ENCODE data around the gene C1QTNF7. TPM values are rescaled to one million over a fixed set of nuclear protein-coding genes. Genes with fewer than 3 reads are reported as not detected.

C1QTNF7 gene
- total RNA-seq, 1 experiment from 2014 or later: not detected

GRCh38 chr4:15378493-15378892 lies 49.3 kb upstream of the C1QTNF7 start:
- Histone ChIP-seq H3K9ac (ENCODE audit: low read length) (no peak overlapping the region), H3K27ac (ENCODE audit: low read depth, low read length) (no peak overlapping the region), H3K9me2 (ENCODE audit: insufficient read depth) (no peaks in the 10 kb centered on the region), H3K9me3 (ENCODE audit: control insufficient read depth in 1 of 2, insufficient read depth in 1 of 2, low read depth in 1 of 2, low read length in 2 of 2) (no peaks in the 10 kb centered on the region), H3K36me3 (ENCODE audit: control insufficient read depth in 1 of 2, insufficient read depth in 2 of 2, low read length in 2 of 2) (no peaks in the 10 kb centered on the region), H3K4me2 (ENCODE audit: low read length) (no peak overlapping the region), H3K79me2 (ENCODE audit: insufficient read depth, low read length) (no peaks in the 10 kb centered on the region), H3K27me3 (ENCODE audit: insufficient read depth, low read length) (peaks cover 5% of the 10 kb centered on the region; the same call in 1 of the 2 replicates), H3K4me3 (replicated peaks in 1 of 2; ENCODE audit: low read depth in 1 of 2, low read length in 2 of 2) (no peak overlapping the region), H3K4me1 (ENCODE audit: control insufficient read depth in 1 of 2, insufficient read depth in 2 of 2, low read length in 2 of 2) (no peaks in the 10 kb centered on the region), H2AFZ (ENCODE audit: low read depth, low read length, poor library complexity, severe bottlenecking) (no peak overlapping the region), H4K20me1 (ENCODE audit: insufficient read depth) (no peaks in the 10 kb centered on the region)
- no peak for TF ChIP-seq RAD21 (IDR thresholded peaks at IDR 0.05; ENCODE audit: low read depth)
- no peak for TF ChIP-seq MAX (IDR thresholded peaks at IDR 0.05)
- no peak for TF ChIP-seq CTCF (IDR thresholded peaks at IDR 0.05 in 2 of 3, conservative IDR thresholded peaks at IDR 0.05 in 1 of 3; ENCODE audit: borderline replicate concordance in 1 of 3, insufficient read depth in 1 of 3, low read depth in 2 of 3, low read length in 2 of 3)
- CTCF ChIA-PET: no interaction called here
- no TSS peak for BruUV-seq (replicated peaks)
- intact Hi-C loops (cut with micrococcal nuclease): no loop called here
- ATAC-seq (no peak), DNase-seq (ENCODE audit: low read depth, low spot score) (no peak)
- POLR2A ChIA-PET: no interaction called here
- RAD21 ChIA-PET (ENCODE audit: low non-redundant PET in 1 of 2, low total read pairs in 2 of 2, uncharacterized antibody in 2 of 2, unreplicated experiment in 2 of 2): no interaction called here

- Histone ChIP-seq H3K9me3 (ENCODE audit: control insufficient read depth in 1 of 2, insufficient read depth in 1 of 2, low read depth in 1 of 2, low read length in 2 of 2) (no peaks in the 10 kb centered on the region), H3K27me3 (ENCODE audit: insufficient read depth, low read length) (peaks cover 18% of the 10 kb centered on the region), H2AFZ (ENCODE audit: low read depth, low read length, poor library complexity, severe bottlenecking) (no peak overlapping the region), H3K9me2 (ENCODE audit: insufficient read depth) (no peaks in the 10 kb centered on the region), H3K4me3 (replicated peaks in 1 of 2; ENCODE audit: low read depth in 1 of 2, low read length in 2 of 2) (no peak overlapping the region), H3K4me1 (ENCODE audit: control insufficient read depth in 1 of 2, insufficient read depth in 2 of 2, low read length in 2 of 2) (no peaks in the 10 kb centered on the region), H3K79me2 (ENCODE audit: insufficient read depth, low read length) (no peaks in the 10 kb centered on the region), H4K20me1 (ENCODE audit: insufficient read depth) (no peaks in the 10 kb centered on the region), H3K27ac (ENCODE audit: low read depth, low read length) (no peak overlapping the region), H3K9ac (ENCODE audit: low read length) (no peak overlapping the region), H3K4me2 (ENCODE audit: low read length) (no peak overlapping the region), H3K36me3 (ENCODE audit: control insufficient read depth in 1 of 2, insufficient read depth in 2 of 2, low read length in 2 of 2) (no peaks in the 10 kb centered on the region)
- ATAC-seq: no peak
- no TSS peak for BruUV-seq (replicated peaks)
- no peak for DNase-seq (ENCODE audit: low read depth, low spot score)
- ChIA-PET RAD21 (ENCODE audit: low non-redundant PET in 1 of 2, low total read pairs in 2 of 2, uncharacterized antibody in 2 of 2, unreplicated experiment in 2 of 2) (no interaction called here), POLR2A (no interaction called here), CTCF (no interaction called here)
- TF ChIP-seq JUND (IDR thresholded peaks at IDR 0.05): no peak
- no peak for TF ChIP-seq ATF3 (IDR thresholded peaks at IDR 0.05)
- no peak for TF ChIP-seq SIN3A (IDR thresholded peaks at IDR 0.05; ENCODE audit: low read depth)
- no peak for TF ChIP-seq RAD21 (IDR thresholded peaks at IDR 0.05; ENCODE audit: low read depth)
- no peak for TF ChIP-seq EZH2phosphoT487 (IDR thresholded peaks at IDR 0.05; ENCODE audit: borderline replicate concordance)
- no peak for TF ChIP-seq ZNF274 (IDR thresholded peaks at IDR 0.05; ENCODE audit: low read depth, low read length)
- TF ChIP-seq ZBTB33 (IDR thresholded peaks at IDR 0.05; ENCODE audit: extremely low read depth, insufficient replicate concordance, low read length): no peak
- TF ChIP-seq CBX3 (IDR thresholded peaks at IDR 0.05; ENCODE audit: low read depth): no peak
- TF ChIP-seq YY1 (IDR thresholded peaks at IDR 0.05; ENCODE audit: extremely low read depth, insufficient replicate concordance, low read depth, low read length): no peak
- no peak for TF ChIP-seq TCF7L2 (IDR thresholded peaks at IDR 0.05; ENCODE audit: borderline replicate concordance, extremely low read depth, insufficient read depth, insufficient read length)
- TF ChIP-seq CEBPB (IDR thresholded peaks at IDR 0.05; ENCODE audit: low read depth): no peak
- no peak for TF ChIP-seq EZH2 (IDR thresholded peaks at IDR 0.05)
- intact Hi-C loops (cut with micrococcal nuclease): no loop called here
These were observed 46.0 kb upstream of the C1QTNF7 start for GRCh38 chr4:15381806-15382338.
